GM13976 (cell line): ENCODE data around the gene RNH1.

Experiments
- DNase-seq: peaks from one replicate; pipeline ENCODE4 v3.0.0; 2012; ENCODE audit warnings: low spot score
- in situ Hi-C: fragments of 300-500 bp; cut with MboI; formaldehyde crosslinking; loops from one replicate; pipeline ENCODE4 v1.12.0; 2022; ENCODE audit warnings: low sequenced_read_pairs, mixed read lengths, inconsistent platforms; ENCODE audit not compliant: unreplicated experiment
- TF ChIP-seq, protein P1 (sequence below): IDR thresholded peaks from 2 replicates; pipeline ENCODE4 v1.5.1; 2012; ENCODE audit warnings: borderline replicate concordance, mild to moderate bottlenecking; ENCODE audit not compliant: insufficient read depth; ENCODE audit errors: extremely low read depth, missing control alignments, control extremely low read depth

Gene RNH1

DNA sequence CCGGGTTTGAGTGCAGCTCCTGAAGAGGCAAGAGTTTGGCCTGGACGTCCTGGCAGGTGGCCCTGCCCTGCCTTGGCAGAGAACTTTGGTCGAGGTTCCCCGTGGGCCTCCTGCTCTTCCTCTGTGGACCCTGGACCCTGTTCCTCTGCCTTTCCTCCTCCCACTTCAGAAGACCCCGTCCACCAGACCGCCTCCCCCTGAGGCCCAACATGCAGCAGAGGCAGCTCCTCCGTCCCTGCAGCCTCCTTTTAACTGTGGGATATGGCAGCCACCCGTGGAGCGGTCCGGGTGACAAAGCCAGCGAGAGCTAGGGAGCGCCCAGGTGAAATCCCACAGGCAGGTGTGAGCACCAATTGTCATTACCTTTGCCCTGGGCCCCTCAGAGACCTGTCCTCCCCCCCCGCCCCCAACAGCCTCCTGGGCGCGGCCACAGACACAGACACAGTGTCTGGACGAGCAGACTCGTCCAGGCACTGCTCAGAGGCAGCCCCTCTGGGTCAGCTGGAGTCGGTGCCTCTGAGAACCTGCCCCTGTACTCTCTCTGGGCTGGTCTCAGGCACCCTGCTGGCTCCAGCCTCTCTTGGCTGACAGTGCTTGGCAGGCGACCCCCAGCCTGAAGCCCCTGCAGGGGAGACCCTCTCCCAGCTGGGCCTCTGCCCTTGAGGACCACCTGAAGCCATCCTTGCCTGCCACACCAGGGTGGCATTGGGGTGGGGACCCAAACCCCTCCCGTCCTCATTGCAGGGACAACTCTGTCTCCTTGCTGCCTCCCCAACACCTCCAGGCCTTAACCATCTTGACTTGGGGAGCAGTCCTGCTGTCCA, 61.1 kb downstream of the RNH1 start:
- DNase-seq, result no peak
- TF ChIP-seq, protein P1, sequence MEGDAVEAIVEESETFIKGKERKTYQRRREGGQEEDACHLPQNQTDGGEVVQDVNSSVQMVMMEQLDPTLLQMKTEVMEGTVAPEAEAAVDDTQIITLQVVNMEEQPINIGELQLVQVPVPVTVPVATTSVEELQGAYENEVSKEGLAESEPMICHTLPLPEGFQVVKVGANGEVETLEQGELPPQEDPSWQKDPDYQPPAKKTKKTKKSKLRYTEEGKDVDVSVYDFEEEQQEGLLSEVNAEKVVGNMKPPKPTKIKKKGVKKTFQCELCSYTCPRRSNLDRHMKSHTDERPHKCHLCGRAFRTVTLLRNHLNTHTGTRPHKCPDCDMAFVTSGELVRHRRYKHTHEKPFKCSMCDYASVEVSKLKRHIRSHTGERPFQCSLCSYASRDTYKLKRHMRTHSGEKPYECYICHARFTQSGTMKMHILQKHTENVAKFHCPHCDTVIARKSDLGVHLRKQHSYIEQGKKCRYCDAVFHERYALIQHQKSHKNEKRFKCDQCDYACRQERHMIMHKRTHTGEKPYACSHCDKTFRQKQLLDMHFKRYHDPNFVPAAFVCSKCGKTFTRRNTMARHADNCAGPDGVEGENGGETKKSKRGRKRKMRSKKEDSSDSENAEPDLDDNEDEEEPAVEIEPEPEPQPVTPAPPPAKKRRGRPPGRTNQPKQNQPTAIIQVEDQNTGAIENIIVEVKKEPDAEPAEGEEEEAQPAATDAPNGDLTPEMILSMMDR, result no peak
- in situ Hi-C loops, result no loop called here
